Measurements from ENCODE around the gene NAT8. TPM values are rescaled to one million over a fixed set of nuclear protein-coding genes. Genes with fewer than 3 reads are reported as not detected.
"Not testable (repeated sequence)": the region's sequence is repeated elsewhere in the genome, so short reads cannot be mapped to it uniquely, and the experiment has no call there.

NAT8 gene
- total RNA-seq, 3 donors from 2014 or later = 0.52 TPM; not detected in 2

DNA sequence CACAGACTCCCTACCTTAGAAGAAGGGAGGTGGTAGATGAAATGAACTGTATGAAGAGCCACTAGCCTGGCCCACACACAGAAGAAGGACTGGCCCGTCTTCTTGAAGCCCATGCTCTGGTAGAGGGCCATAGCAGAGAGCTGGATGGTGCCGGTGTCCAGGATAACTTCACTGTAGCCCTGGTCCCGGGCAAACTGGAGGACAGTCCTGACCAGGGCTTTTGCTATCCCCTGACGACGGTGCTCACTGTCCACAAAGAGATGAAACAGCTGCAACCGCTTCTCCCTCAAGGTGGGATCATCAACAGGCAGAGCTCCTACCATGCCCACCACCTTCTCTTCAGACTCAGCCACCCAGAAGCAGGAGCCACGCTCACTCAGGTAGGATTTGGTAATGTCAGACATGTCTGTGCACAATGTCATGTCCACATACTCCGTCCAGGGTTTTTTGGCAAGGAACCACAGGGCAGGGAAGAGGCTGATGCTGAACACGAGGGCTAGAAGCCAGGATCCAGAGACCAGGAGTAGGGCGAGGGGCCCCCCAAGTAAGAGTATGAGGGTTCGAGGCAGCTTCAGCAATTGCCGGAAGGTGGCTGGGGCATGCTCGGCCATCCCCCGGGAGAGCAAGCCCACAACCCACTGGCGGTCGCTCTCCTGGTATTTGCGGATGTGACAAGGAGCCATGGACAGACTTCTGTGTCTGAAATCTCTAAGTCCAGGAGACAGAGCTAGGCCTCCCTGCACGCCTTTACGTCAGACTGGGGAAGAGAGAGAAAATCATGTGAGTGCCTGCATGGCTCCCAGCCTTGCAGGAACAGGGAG, 1.1 kb downstream of the NAT8 start:
- no peaks in the 10 kb centered on the region for H3K9me3 ChIP-seq
- no peak for ATAC-seq
- no peak overlapping the region for H3K4me3 ChIP-seq
- H3K4me1 ChIP-seq (ENCODE audit: low read depth) = peaks cover 19% of the 10 kb centered on the region
- DNase-seq = no peak
- intact Hi-C loops (cut with DNase I, micrococcal nuclease) = no loop called here
- no peaks in the 10 kb centered on the region for H3K36me3 ChIP-seq (ENCODE audit: low read depth)
- TF ChIP-seq, protein P1, sequence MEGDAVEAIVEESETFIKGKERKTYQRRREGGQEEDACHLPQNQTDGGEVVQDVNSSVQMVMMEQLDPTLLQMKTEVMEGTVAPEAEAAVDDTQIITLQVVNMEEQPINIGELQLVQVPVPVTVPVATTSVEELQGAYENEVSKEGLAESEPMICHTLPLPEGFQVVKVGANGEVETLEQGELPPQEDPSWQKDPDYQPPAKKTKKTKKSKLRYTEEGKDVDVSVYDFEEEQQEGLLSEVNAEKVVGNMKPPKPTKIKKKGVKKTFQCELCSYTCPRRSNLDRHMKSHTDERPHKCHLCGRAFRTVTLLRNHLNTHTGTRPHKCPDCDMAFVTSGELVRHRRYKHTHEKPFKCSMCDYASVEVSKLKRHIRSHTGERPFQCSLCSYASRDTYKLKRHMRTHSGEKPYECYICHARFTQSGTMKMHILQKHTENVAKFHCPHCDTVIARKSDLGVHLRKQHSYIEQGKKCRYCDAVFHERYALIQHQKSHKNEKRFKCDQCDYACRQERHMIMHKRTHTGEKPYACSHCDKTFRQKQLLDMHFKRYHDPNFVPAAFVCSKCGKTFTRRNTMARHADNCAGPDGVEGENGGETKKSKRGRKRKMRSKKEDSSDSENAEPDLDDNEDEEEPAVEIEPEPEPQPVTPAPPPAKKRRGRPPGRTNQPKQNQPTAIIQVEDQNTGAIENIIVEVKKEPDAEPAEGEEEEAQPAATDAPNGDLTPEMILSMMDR (IDR thresholded peaks at IDR 0.05) = no peak

DNA sequence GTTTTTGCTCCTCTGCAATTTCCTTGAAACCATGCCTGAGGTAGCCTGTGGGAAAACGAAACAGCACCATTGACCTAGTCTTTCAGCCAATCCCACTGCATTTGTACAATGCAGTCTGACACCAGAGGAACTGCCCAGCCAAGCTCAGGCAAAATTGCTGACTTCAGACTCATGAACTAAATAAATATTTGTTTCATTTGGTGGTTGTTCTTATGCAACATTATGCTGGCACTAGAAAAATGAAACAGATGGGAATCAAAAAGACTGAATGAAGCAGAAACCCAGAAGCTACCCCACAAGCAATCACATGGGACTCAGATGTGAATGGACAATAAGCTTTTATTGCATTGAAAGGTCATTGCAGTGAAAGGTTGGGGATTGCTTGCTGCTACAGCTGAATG, 1.7 kb downstream of the NAT8 start:
- Histone ChIP-seq H3K4me3 (no peak overlapping the region), H3K9me3 (no peaks in the 10 kb centered on the region), H3K36me3 (ENCODE audit: low read depth) (no peaks in the 10 kb centered on the region), H3K4me1 (ENCODE audit: low read depth) (peaks cover 19% of the 10 kb centered on the region)
- DNase-seq (no peak), ATAC-seq (peak; percentile 61)
- intact Hi-C loops (cut with DNase I, micrococcal nuclease) = no loop called here
- TF ChIP-seq, protein P1 (IDR thresholded peaks at IDR 0.05) = no peak

DNA sequence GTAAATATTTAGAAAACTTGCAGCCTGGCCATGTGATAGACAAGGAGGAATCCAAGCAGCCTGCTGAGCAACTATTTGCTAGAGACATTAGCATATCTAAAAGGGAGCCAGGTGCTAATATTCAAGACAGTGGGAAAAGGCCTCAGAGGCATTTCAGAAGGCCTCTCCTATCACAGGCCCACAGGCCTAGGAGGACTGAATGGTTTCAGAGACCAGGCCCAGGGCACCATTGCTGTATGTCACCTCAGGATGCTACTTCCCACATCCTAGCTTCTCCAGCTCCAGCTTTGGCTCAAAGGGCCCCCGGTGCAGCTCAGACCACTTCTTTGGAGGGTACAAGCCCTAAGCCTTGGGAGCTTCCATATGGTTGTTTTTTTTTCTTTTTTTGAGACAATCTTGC, 3.8 kb downstream of the NAT8 start:
- Histone ChIP-seq H3K4me1 (ENCODE audit: low read depth) (peaks cover 19% of the 10 kb centered on the region), H3K36me3 (ENCODE audit: low read depth) (no peaks in the 10 kb centered on the region), H3K4me3 (no peak overlapping the region), H3K9me3 (no peaks in the 10 kb centered on the region)
- no peak for DNase-seq
- TF ChIP-seq, protein P1 (IDR thresholded peaks at IDR 0.05) = no peak
- ATAC-seq = no peak
- intact Hi-C loops (cut with DNase I, micrococcal nuclease) = no loop called here

DNA sequence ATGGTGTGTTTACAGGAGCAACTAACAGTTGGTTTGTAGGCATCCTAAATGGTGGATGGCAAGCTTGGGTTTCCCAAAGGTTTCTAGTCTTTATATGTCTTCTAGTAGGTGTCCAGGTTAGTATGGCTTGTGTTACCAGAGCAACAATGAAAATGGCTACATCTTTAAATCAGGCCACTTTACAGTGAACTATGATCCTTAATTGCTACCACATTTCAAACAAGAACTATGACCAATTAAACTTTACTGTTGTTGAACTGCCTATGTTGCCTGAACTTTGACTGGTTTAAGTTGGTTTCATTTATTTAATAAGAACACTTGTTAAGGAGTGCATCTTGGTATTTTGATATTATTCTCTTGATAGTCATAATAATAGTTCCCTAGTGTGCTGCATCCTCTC, 5.2 kb downstream of the NAT8 start:
- H3K9me3 ChIP-seq; intact Hi-C loops (cut with DNase I, micrococcal nuclease); H3K4me3 ChIP-seq; H3K36me3 ChIP-seq (ENCODE audit: low read depth); DNase-seq: not testable (repeated sequence)
- peak; percentile 88 for ATAC-seq
- H3K4me1 ChIP-seq (ENCODE audit: low read depth) = peaks cover 19% of the 10 kb centered on the region

DNA sequence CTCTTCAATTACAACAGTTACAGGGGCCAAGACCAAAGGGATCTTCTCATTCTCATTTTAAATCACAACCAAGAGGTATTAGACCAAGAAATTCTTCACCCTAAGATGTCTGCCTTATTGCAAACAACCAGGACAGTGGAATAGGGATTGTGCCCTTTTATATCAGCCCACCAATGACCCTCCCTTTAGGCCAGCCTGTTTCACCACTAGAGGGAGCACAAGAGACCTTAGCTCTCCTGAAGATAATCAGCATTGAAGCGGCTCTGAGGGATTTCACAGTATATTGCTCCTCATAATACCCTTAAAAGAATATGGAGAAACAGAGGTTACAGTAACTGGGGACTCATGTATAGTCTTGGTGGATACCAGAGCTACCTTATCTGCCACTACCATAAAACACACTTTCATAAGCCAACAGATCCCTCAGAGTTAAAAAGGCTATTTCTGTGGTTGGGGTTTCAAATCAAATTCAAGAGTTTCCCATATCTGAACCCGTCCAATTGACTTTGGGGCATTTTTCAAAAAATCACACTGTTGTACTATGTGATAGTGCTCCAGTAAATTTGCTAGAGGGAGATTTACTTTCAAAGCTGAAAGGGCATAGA, 11.5 kb downstream of the NAT8 start:
- H3K36me3 ChIP-seq (ENCODE audit: low read depth); H3K4me3 ChIP-seq; H3K4me1 ChIP-seq (ENCODE audit: low read depth); DNase-seq; intact Hi-C loops (cut with DNase I, micrococcal nuclease); H3K9me3 ChIP-seq: not testable (repeated sequence)
- ATAC-seq = peak; percentile 78
- TF ChIP-seq, protein P1 (IDR thresholded peaks at IDR 0.05) = peak; percentile 28

DNA sequence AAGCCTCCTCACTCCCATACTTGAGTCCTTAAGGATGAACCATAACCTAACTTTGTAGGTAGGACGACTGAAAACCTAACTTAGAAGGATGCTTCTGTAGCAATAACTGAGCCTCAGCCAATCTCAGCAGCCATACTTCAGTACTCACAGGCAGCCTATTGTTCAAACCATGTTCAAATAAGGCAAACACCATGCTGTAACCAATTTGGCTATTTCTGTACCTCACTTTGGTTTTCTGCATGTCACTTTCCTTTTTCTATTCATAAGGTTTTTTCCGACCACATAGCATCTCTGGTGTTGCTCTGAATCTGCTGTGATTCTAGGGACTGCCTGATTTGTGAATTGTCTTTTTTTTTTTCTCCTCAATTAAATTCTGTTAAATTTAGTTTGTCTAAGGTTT, 13.7 kb downstream of the NAT8 start:
- DNase-seq; H3K4me1 ChIP-seq (ENCODE audit: low read depth); ATAC-seq; H3K9me3 ChIP-seq; H3K4me3 ChIP-seq; intact Hi-C loops (cut with DNase I, micrococcal nuclease); H3K36me3 ChIP-seq (ENCODE audit: low read depth): not testable (repeated sequence)

DNA sequence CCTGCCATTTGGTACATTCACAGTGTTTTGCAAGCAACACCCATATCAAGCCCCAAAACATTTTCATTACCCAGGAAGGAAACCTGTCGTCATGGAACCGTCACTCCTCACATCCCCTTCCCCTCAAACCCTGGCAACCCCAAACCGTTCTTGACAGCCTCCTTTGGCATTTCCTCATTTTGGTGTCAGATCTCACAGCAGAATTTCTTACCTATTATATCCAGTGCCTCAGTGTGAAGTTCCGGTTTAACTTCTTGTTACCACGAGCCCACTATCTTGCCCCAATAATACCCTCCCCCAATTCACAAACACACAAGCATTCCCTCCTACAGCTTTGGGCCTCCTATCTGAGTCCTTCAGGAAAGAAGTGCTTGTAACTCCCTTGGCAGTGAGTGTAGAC, 16.0 kb downstream of the NAT8 start:
- DNase-seq; intact Hi-C loops (cut with DNase I, micrococcal nuclease); ATAC-seq; H3K36me3 ChIP-seq (ENCODE audit: low read depth); H3K4me3 ChIP-seq; H3K9me3 ChIP-seq; H3K4me1 ChIP-seq (ENCODE audit: low read depth): not testable (repeated sequence)

DNA sequence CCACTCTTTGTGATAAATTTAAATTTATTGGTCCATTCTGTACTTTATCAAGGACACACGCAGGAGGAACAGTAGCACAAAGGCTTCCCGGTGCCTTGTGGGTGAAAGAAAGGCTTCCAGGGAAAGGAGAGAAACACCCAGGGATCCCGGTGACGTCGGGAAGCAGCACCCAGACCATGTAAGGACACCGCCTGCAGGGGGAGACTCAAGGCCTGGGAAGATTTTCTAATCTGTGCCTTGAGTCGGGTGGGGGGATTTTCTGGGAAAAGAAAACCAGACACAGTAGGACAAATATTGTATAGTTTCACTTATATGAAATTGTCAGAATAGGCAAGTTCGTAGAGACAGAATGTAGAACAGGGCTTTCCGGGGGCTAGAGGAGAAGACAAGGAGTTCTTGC, 17.6 kb downstream of the NAT8 start:
- H3K9me3 ChIP-seq; H3K4me1 ChIP-seq (ENCODE audit: low read depth); intact Hi-C loops (cut with DNase I, micrococcal nuclease); H3K4me3 ChIP-seq; H3K36me3 ChIP-seq (ENCODE audit: low read depth); DNase-seq: not testable (repeated sequence)
- peak; percentile 73 for ATAC-seq

DNA sequence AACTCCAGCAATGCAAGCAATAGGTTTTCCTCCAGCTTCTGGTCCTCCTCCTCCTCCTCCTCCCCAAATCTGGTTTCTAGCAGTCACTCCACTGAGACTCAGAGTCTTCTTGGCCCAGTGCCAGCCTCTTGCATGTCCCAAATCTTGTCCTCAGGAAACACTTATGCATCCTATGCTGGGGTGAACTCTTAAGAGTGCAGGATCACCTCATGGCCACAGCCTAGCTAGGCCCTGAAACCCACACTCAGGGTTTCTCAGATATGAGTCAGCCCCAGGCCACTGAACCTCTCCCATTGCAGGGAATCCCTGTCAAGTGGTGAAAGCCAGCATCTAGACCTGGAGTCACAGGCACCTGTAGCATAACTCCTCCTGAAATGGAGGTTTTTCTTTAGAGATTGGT, 18.2 kb downstream of the NAT8 start:
- H3K36me3 ChIP-seq (ENCODE audit: low read depth); DNase-seq; H3K9me3 ChIP-seq; intact Hi-C loops (cut with DNase I, micrococcal nuclease); ATAC-seq; H3K4me1 ChIP-seq (ENCODE audit: low read depth); H3K4me3 ChIP-seq: not testable (repeated sequence)

DNA sequence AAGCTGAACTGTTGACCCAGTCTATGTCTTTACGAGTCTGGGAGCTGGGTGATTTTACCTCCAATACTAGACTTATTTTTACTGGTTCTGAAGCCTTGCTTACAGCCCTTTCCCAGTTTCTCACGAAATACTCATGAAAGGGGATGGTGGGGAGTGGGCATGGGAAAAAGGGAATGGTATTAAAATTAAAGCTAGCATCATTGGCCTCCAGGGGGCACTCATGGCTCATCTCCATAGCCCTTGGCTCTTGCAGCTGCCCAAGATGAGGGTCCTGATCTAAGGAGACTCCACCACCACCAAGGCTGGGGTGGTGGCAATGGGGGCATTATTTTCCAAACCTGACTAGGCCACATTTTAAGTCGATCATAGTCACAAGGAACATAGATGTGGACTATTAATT, 22.3 kb downstream of the NAT8 start:
- H3K4me1 ChIP-seq (ENCODE audit: low read depth); intact Hi-C loops (cut with DNase I, micrococcal nuclease); ATAC-seq; H3K36me3 ChIP-seq (ENCODE audit: low read depth); H3K9me3 ChIP-seq; H3K4me3 ChIP-seq: not testable (repeated sequence)
- DNase-seq = peak in 1 of 3 donors; percentile 46

All from mucosa of descending colon (tissue), 3 donors.